Sigmoid colon (tissue), 7 donors: ENCODE results near the gene DUSP22. TPM values are rescaled to one million over a fixed set of nuclear protein-coding genes. Genes with fewer than 3 reads are reported as not detected.
A peak's percentile ranks its signal among the peaks of the same experiment; 100 is the strongest.

Experiments
- DNase-seq: peaks from one replicate; pipeline ENCODE4 v3.0.0-alpha.2; 2019
- H3K27ac ChIP-seq, 4 donors: fragments of 200-600 bp; sonication (generic); one replicate each; pipeline ENCODE4 v1.5.1; 2016 to 2019; ENCODE audit warnings: mild to moderate bottlenecking in 1 of 4
- H3K27me3 ChIP-seq, 3 donors: fragments of 200-600 bp; sonication (generic); one replicate each; pipeline ENCODE4 v1.5.1; 2019; ENCODE audit warnings: mild to moderate bottlenecking in 1 of 3
- H3K36me3 ChIP-seq, 4 donors: fragments of 200-600 bp; sonication (generic); one replicate each; pipeline ENCODE4 v1.5.1; 2016 to 2019
- H3K4me1 ChIP-seq, 4 donors: fragments of 200-600 bp; sonication (generic); one replicate each; pipeline ENCODE4 v1.5.1; 2017 to 2019
- H3K4me3 ChIP-seq, 4 donors: fragments of 200-600 bp; sonication (generic); one replicate each; pipeline ENCODE4 v1.5.1; 2017 to 2019; ENCODE audit warnings: mild to moderate bottlenecking in 2 of 4, moderate library complexity in 1 of 4
- H3K9me3 ChIP-seq, 4 donors: fragments of 200-600 bp in 3 of 4; sonication (generic) in 3 of 4; one replicate each; pipeline versions ENCODE4 v1.5.1 to v1.6.1; 2013 to 2019
- CTCF ChIP-seq, 4 experiments: fragments of 450-650 bp in 3 of 4; fragments of 200-600 bp in 1 of 4; IDR thresholded peaks; one replicate each; pipeline ENCODE4 v1.5.1; 2016 to 2019; ENCODE audit warnings: antibody characterized with exemption in 4 of 4, mild to moderate bottlenecking in 3 of 4, moderate library complexity in 2 of 4
- EP300 ChIP-seq, 4 donors: sonication (generic); formaldehyde crosslinking; IDR thresholded peaks; one replicate each; pipeline ENCODE4 v1.6.1; 2017; ENCODE audit warnings: antibody characterized with exemption in 4 of 4
- POLR2A ChIP-seq, 2 donors: fragments of 450-650 bp; IDR thresholded peaks; one replicate each; pipeline ENCODE4 v1.6.1; 2016; ENCODE audit warnings: antibody characterized with exemption in 2 of 2, mild to moderate bottlenecking in 2 of 2, moderate library complexity in 2 of 2
- POLR2AphosphoS5 ChIP-seq, 4 donors: sonication (generic); formaldehyde crosslinking; IDR thresholded peaks; one replicate each; pipeline ENCODE4 v1.6.1; 2017; ENCODE audit warnings: antibody characterized with exemption in 4 of 4
- WGBS, 2 donors: extraction: QIAGEN DNeasy Blood & Tissue Kit; methylation state at CpG; one replicate each; pipeline ENCODE4 v1.1.7; 2013; 5-methylcytosine and 5-hydroxymethylcytosine counted together
- intact Hi-C: fragments of 100-400 bp; cut with DNase I; formaldehyde crosslinking; loops from one replicate; pipeline ENCODE4 v1.15.1; 2023
- polyA plus RNA-seq, 3 donors: library from polyadenylated mRNA; stranded (reverse); fragments of 200-250 nt; gene quantifications; one replicate each; pipeline ENCODE4 v1.2.3, GENCODE V29; 2013
- total RNA-seq, 4 donors: library from RNA; depleted of rRNA; stranded (reverse); fragments of >200 nt; gene quantifications; one replicate each; pipeline ENCODE4 v1.1.0, GENCODE V29; 2016
- donor health status: healthy with polysubstance abuse.
- donor health status: Bipolar disorder and iron deficiency.
- donor health status: healthy.

DUSP22 gene
- total and polyA plus RNA-seq, 7 donors: 15.7 to 113 (median 55.6) TPM

DNA sequence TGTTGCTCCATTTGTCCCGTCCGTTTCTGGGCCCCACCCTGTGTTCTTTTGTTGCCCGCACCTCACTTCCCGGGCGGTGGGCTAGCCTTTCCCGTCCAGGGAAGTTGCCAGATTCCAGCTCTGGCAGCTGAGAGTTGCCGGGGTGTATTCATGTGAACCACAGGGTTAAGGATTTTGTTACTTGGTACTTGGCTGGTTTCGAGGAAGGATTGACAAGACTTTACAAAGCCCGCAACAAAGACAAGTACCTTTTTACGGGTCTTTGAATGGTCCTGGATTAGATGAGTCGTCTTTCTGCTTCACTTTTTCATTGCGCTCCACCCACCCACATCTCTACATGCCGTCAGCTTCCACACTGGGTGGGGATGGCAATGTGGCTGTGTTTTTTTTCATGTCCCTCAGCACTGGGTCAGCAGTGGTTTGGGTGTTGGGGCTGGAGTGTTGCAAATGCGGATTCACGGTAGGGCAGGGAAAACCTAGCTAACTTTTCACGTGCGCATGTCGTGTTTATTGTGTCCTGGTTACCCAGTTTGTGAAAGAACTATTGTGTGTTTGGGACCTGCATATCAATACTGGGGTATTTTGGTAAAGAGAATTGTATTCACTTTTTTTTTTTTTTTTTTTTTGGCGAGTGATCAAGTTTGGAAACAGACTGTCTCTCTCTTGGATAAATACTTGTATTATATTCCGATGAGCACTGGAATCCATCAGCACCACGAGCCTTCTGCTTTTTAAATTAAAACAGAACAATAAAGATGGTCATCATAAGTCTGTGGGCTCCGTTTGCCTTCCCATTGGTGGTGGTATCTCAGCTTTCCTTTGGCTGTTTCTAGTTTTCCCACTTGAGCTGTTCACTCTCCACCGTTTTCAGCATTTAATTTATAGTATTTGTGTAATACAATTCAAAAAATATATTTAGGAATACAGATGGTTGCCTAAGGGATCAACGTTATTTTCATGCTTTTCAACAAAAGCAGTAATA lies 1.2 kb downstream of the DUSP22 start:
- DNase-seq: peak; percentile 82
- H3K9me3 ChIP-seq: no peaks in the 10 kb centered on the region
- H3K4me1 ChIP-seq: peaks cover 0 to 40% (median 23%) of the 10 kb centered on the region in 4 donors
- H3K27me3 ChIP-seq: no peaks in the 10 kb centered on the region
- WGBS, 2 donors: 35 to 43% methylated on average over 24 of the region's 24 CpGs
- intact Hi-C loops: loop anchor here (5.0 kb wide), 2 partner anchors 106 to 114 kb away; no protein-coding TSS in a partner anchor
- peak overlapping the region; percentile 58 to 71 (median 64) for H3K4me3 ChIP-seq
- H3K27ac ChIP-seq: peak overlapping the region; percentile 92 to 97 (median 96)
- no peaks in the 10 kb centered on the region for H3K36me3 ChIP-seq
- TF ChIP-seq EP300 (IDR thresholded peaks at IDR 0.05): peak in 1 of 4 donors; percentile 57
- no peak for TF ChIP-seq CTCF (IDR thresholded peaks at IDR 0.05)
- TF ChIP-seq POLR2AphosphoS5 (IDR thresholded peaks at IDR 0.05): peak in 2 of 4 donors; percentile 17 to 32

- TF ChIP-seq POLR2AphosphoS5 (IDR thresholded peaks at IDR 0.05) (no peak), POLR2A (IDR thresholded peaks at IDR 0.05) (no peak), EP300 (IDR thresholded peaks at IDR 0.05) (no peak), CTCF (IDR thresholded peaks at IDR 0.05) (no peak)
- 83 to 85% methylated on average over 17 of the region's 17 CpGs for WGBS, 2 donors
- intact Hi-C loops: loop anchor here (5.0 kb wide), 2 partner anchors 108 to 112 kb away; no protein-coding TSS in a partner anchor
- Histone ChIP-seq H3K4me1 (peaks cover 0 to 44% (median 26%) of the 10 kb centered on the region in 4 donors), H3K36me3 (no peaks in the 10 kb centered on the region), H3K27me3 (no peaks in the 10 kb centered on the region), H3K9me3 (no peaks in the 10 kb centered on the region), H3K27ac (no peak overlapping the region), H3K4me3 (no peak overlapping the region)
- DNase-seq: no peak
Observed at GRCh38 chr6:294656-295565, 2.6 kb downstream of the DUSP22 start.

- WGBS, 2 donors: 40 to 62% methylated on average over 9 of the region's 9 CpGs
- no peak for TF ChIP-seq CTCF (IDR thresholded peaks at IDR 0.05)
- TF ChIP-seq EP300 (IDR thresholded peaks at IDR 0.05): no peak
- no peak for TF ChIP-seq POLR2A (IDR thresholded peaks at IDR 0.05)
- TF ChIP-seq POLR2AphosphoS5 (IDR thresholded peaks at IDR 0.05): no peak
Observed at GRCh38 chr6:296151-297122, 4.2 kb downstream of the DUSP22 start.

More at GRCh38 chr6:296151-297122, 4.2 kb downstream of the DUSP22 start:
- Histone ChIP-seq H3K4me3 (no peak overlapping the region), H3K9me3 (no peaks in the 10 kb centered on the region), H3K27me3 (no peaks in the 10 kb centered on the region), H3K4me1 (peaks cover 0 to 38% (median 23%) of the 10 kb centered on the region in 4 donors), H3K36me3 (no peaks in the 10 kb centered on the region), H3K27ac (peak overlapping the region in 3 of 4 donors; percentile 5 to 28 (median 6))
- DNase-seq: peak; percentile 72
- intact Hi-C loops: no loop called here
